ENCODE results near the gene QPCT. TPM values are rescaled to one million over a fixed set of nuclear protein-coding genes. Genes with fewer than 3 reads are reported as not detected.
"Not testable (repeated sequence)": the region's sequence is repeated elsewhere in the genome, so short reads cannot be mapped to it uniquely, and the experiment has no call there.

The QPCT gene
- total RNA-seq, 2 experiments from 2014 or later = 0.51 to 0.64 TPM

DNA sequence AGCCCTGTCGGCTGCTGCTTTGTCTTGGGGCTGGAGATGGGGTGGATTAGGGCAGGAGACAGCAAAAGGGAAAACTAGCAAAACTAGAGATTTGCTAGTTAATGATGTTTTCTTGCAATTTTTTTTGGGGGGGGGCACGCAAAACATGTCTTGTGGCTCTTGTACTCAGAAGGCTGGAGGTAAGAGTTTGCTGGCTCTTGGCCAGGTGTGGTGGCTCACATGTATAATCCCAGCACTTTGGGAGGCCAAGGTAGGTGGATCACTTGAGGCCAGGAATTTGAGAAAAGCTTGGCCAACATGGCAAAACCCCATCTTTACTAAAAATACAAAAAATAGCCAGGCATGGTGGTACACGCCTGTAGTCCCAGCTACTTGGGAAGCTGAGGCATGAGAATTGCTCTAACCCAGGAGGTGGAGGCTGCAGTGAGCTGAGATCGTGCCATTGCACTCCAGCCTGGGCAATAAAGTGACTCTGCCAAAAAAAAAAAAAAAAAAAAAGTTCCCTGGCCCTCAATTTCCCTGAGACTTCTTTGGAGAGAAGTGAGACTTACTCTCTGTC lies 69.6 kb downstream of the QPCT start:
- H3K27me3 Mint-ChIP-seq; H3K4me3 Mint-ChIP-seq; H3K36me3 Mint-ChIP-seq (ENCODE audit: low read depth); H3K27ac Mint-ChIP-seq; DNase-seq; POLR2A ChIA-PET; H3K4me1 Mint-ChIP-seq; H3K9me3 Mint-ChIP-seq (ENCODE audit: low read depth): not testable (repeated sequence)
- ATAC-seq = peak; percentile 4
- intact Hi-C loops (cut with DNase I, micrococcal nuclease) = loop anchor here (1.0 to 10.0 kb wide), 5 partner anchors 121 to 477 kb away; no protein-coding TSS in a partner anchor
- CTCF ChIA-PET = interaction anchor here (0.6 to 8.4 kb wide), 28 partner anchors 9 to 664 kb away, joined by 3 to 129 read pairs (median 5); partner anchors contain the start of gene RMDN2

DNA sequence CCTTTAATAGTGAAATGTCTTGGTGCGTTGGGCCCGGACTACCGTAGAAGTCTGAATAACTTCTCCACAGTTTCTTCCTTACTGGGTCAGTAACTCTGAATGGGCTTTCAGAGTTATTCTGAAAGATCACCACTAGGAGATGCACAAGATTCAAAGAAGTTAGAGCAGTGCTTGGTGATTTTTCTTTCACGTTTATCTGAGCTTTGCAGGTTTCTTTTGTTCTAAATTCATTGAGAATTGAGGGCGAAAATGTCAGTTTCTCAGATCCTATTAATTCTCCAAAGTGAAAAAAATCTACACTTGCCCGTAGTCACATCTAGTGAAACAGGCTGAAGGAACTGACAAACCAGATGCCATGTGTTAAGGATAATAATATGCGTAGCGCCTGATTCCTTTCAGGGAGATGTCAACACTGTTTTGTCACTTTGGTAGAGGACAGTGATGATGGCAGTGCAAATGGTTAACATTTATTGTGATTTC lies 70.1 kb downstream of the QPCT start:
- POLR2A ChIA-PET = no interaction called here
- H3K27me3 Mint-ChIP-seq = no peaks in the 10 kb centered on the region
- no peak for DNase-seq

DNA sequence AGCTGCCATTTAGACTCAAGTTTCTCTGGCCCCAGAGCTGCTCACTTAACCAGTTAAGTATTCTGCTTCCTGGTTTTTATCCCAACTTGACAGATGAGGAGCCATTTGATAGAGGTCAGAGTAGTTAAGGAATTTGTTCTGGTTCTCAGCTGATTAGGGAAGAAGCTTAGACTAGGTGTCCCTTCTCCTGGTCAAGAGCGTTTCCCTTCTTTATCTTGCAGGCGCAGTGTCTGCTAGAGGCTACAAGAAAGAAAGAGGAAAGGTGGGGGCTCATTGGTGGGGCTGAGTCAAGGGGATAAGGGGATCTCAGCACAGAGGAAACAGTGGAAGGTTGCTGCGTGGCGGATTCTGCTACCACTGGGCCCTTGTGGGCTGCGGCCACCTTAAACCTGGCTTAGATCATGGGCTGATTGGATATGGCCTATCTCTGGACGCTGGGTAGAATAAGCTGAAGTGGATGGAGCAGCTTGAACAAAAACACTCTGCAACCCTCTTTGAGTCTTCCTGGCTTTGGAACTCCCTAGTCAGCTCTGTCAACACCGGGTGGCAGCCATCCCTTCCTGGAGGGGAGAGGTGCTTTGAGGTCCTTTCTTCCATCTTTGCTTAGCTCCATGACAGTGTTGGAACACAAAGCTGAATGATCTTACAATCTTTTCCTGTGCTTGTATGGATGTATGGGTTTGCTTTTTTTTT lies 70.8 kb downstream of the QPCT start:
- Mint-ChIP-seq H3K27ac (no peak overlapping the region), H3K27me3 (no peaks in the 10 kb centered on the region), H3K4me1 (peaks cover 7% of the 10 kb centered on the region), H3K36me3 (ENCODE audit: low read depth) (no peaks in the 10 kb centered on the region), H3K9me3 (ENCODE audit: low read depth) (no peaks in the 10 kb centered on the region), H3K4me3 (no peak overlapping the region)
- intact Hi-C loops (cut with DNase I, micrococcal nuclease) = loop anchor here (2.0 to 10.0 kb wide), 2 partner anchors 120 to 122 kb away; no protein-coding TSS in a partner anchor
- DNase-seq = peak; percentile 12
- ChIA-PET CTCF (interaction anchor here (0.5 to 8.4 kb wide), 40 partner anchors 8 to 533 kb away, joined by 3 to 129 read pairs (median 4); partner anchors contain the start of gene RMDN2), POLR2A (no interaction called here)
- no peak for ATAC-seq

More for the DNA sequence above, 70.1 kb downstream of the QPCT start:
- intact Hi-C loops (cut with DNase I, micrococcal nuclease) = loop anchor here (1.0 to 10.0 kb wide), 5 partner anchors 120 to 477 kb away; no protein-coding TSS in a partner anchor
- CTCF ChIA-PET = interaction anchor here (0.5 to 8.4 kb wide), 37 partner anchors 9 to 663 kb away, joined by 3 to 129 read pairs (median 4); partner anchors contain the start of gene RMDN2
- Mint-ChIP-seq H3K4me1 (peaks cover 7% of the 10 kb centered on the region), H3K36me3 (ENCODE audit: low read depth) (no peaks in the 10 kb centered on the region), H3K9me3 (ENCODE audit: low read depth) (no peaks in the 10 kb centered on the region), H3K27ac (no peak overlapping the region), H3K4me3 (no peak overlapping the region)
- ATAC-seq = peak; percentile 60

DNA sequence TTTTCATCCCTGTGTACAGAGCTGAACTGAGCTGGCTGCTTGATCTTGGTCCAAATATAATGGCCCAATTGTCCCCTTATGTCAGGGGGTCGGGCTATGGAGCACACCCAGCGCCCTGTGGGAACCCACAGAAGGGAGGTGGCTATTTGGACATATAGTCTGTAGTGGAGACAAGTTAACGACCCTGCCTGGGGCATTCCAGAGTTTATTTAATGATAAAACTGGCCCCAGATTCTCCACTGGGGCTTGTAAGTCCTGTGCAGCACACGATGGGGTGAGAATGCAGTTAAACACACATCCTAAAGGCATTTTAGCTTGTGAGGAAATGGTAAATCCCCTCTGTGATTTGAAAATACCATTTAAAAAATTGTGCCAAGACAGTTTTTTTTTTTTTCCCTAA lies 72.9 kb downstream of the QPCT start:
- H3K4me3 Mint-ChIP-seq = no peak overlapping the region
- ChIA-PET POLR2A (no interaction called here), CTCF (interaction anchor here (0.6 to 8.4 kb wide), 7 partner anchors 21 to 1392 kb away, joined by 3 to 129 read pairs (median 4); no protein-coding TSS in a partner anchor)
- H3K27ac Mint-ChIP-seq = no peak overlapping the region
- DNase-seq (no peak), ATAC-seq (no peak)
- H3K36me3 Mint-ChIP-seq (ENCODE audit: low read depth) = no peaks in the 10 kb centered on the region
- intact Hi-C loops (cut with DNase I, micrococcal nuclease) = loop anchor here in 1 of 2 experiments (10.0 kb wide), 1 partner anchor 117 kb away; no protein-coding TSS in a partner anchor
- H3K9me3 Mint-ChIP-seq (ENCODE audit: low read depth) = no peaks in the 10 kb centered on the region
- no peaks in the 10 kb centered on the region for H3K27me3 Mint-ChIP-seq
- peaks cover 7% of the 10 kb centered on the region for H3K4me1 Mint-ChIP-seq

DNA sequence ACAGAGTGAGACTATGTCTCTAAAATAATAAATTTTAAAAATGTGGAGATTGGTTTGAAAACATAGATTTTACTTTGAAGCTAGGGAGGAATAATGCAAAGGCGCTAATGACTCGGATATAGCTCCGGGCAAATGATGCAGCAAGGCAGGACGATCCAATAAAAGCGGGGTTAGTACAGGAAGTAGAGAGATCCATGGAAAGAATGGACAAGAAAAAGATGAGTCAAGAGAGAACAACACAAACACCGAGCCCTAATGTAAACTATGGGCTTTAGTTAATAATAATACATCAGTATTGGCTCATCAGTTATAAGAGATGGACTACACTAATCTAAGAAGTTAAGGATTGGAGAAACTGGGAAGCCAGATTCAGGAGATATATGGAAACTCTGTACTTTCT lies 74.5 kb downstream of the QPCT start:
- H3K27ac Mint-ChIP-seq = no peak overlapping the region
- H3K27me3 Mint-ChIP-seq = no peaks in the 10 kb centered on the region
- H3K4me1 Mint-ChIP-seq = peaks cover 7% of the 10 kb centered on the region
- ChIA-PET CTCF (interaction anchor here (0.7 to 8.4 kb wide), 3 partner anchors 18 to 459 kb away, joined by 3 to 129 read pairs (median 4); no protein-coding TSS in a partner anchor), POLR2A (no interaction called here)
- intact Hi-C loops (cut with DNase I, micrococcal nuclease) = loop anchor here in 1 of 2 experiments (10.0 kb wide), 1 partner anchor 116 kb away; no protein-coding TSS in a partner anchor
- H3K9me3 Mint-ChIP-seq (ENCODE audit: low read depth) = no peaks in the 10 kb centered on the region
- H3K36me3 Mint-ChIP-seq (ENCODE audit: low read depth) = no peaks in the 10 kb centered on the region
- DNase-seq (no peak), ATAC-seq (no peak)
- H3K4me3 Mint-ChIP-seq = no peak overlapping the region

DNA sequence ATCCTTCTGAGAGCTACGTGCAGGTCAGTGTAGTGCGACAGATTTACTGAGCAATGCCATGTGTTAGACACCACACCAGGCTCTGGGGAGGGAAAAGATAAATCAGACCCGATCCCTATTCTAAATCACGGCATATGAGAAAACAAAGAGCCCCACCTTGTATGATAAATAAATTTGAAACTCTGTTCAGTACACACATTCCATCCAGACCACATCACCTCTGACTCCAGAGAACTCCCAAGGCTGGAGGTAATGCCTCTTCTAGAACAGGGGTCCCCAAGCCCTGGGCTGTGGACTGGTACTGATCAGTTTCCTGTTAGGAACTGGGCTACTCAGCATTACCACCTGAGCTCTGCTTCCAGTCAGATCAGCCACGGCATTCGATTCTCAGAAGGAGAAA lies 77.3 kb downstream of the QPCT start:
- intact Hi-C loops (cut with DNase I, micrococcal nuclease) = no loop called here
- Mint-ChIP-seq H3K36me3 (ENCODE audit: low read depth) (no peaks in the 10 kb centered on the region), H3K4me3 (no peak overlapping the region), H3K4me1 (no peaks in the 10 kb centered on the region), H3K9me3 (ENCODE audit: low read depth) (no peaks in the 10 kb centered on the region), H3K27me3 (no peaks in the 10 kb centered on the region), H3K27ac (no peak overlapping the region)
- POLR2A ChIA-PET = no interaction called here
- no peak for ATAC-seq
- DNase-seq = no peak
- CTCF ChIA-PET = interaction anchor here (1.4 kb wide), 1 partner anchor 456 kb away, joined by 4 read pairs; no protein-coding TSS in a partner anchor

DNA sequence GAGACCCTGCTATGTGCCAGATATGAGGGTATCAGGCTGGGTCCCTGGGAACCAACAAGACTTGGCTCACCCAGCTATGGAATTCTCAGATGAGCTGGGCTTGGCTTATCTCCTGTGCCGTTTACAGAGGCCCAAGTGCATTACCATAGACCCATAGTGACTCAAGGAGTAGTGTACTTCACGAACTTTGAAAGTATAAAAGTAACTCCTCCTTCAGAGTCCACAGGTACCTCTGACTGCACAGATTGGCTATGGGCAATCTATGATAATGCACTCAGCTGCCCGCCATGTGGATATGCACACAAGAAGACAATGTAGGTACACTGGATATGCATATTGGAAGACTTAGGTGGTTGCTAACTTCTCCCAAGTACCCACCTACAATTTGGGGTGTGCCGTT lies 78.4 kb downstream of the QPCT start:
- intact Hi-C loops (cut with DNase I, micrococcal nuclease) = no loop called here

More for the DNA sequence above, 78.4 kb downstream of the QPCT start:
- ATAC-seq = no peak
- no peaks in the 10 kb centered on the region for H3K36me3 Mint-ChIP-seq (ENCODE audit: low read depth)
- H3K27ac Mint-ChIP-seq = no peak overlapping the region
- H3K27me3 Mint-ChIP-seq = no peaks in the 10 kb centered on the region
- ChIA-PET POLR2A (no interaction called here), CTCF (interaction anchor here (0.7 kb wide), 1 partner anchor 27 kb away, joined by 3 read pairs; no protein-coding TSS in a partner anchor)
- no peak for DNase-seq
- H3K9me3 Mint-ChIP-seq (ENCODE audit: low read depth) = no peaks in the 10 kb centered on the region
- H3K4me3 Mint-ChIP-seq = no peak overlapping the region
- no peaks in the 10 kb centered on the region for H3K4me1 Mint-ChIP-seq

Other genes with a start within 250 kb of the QPCT start
- 10 to 100 TPM; 66.4 to 70.6 TPM for gene EIF2AK2, start 187.7 kb upstream of the QPCT start, total RNA-seq
- gene SULT6B1, start 156.0 kb upstream of the QPCT start, total RNA-seq = not detected
- 10 to 100 TPM; 46.6 to 49.8 TPM for gene CEBPZOS, start 148.1 kb upstream of the QPCT start, total RNA-seq
- gene CEBPZ, start 113.0 kb upstream of the QPCT start, total RNA-seq = 100 to 1,000 TPM in 1 of 2 experiments, 10 to 100 TPM in 1; 81.8 to 107 TPM
- gene NDUFAF7, start 113.0 kb upstream of the QPCT start, total RNA-seq = 10 to 100 TPM; 20.8 to 22.9 TPM
- gene PRKD3, start 19.8 kb upstream of the QPCT start, total RNA-seq = 10 to 100 TPM; 17.4 to 22.8 TPM

Data from activated CD4-positive, alpha-beta T cell treated with anti-CD3 and anti-CD28 coated beads for 36 hours (primary cell).